Measurements from ENCODE around the gene INAVA.
"Not testable (repeated sequence)": the region's sequence is repeated elsewhere in the genome, so short reads cannot be mapped to it uniquely, and the experiment has no call there.

DNA sequence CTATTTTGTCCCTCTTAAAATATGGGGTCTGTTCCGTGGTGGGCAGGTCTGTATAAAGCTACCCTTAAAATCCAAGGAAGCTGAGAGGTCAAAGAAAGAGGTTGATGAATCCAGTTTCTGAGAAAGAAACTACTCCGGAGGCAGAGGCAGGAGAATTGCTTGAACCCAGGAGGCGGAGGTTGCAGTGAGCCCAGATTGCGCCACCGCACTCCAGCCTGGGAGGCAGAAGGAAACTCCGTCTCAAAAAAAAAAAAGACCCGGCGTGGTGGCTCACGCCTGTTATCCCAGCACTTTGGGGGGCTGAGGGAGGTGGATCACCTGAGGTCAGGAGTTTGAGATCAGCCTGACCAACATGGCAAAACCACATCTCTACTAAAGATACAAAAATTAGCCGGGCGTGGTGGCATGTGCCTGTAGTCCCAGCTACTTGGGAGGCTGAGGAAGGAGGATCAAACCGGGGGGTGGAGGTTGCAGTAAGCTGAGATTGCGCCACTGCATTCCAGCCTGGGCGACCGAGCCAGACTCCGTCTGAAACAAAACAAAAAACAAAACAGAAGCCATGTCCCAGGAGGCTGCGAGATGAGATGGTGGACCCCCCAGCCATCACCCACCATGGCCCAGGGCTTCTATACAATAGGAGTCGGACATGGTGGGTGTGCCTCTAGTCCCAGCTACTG, 40.7 kb downstream of the INAVA start:
- TF ChIP-seq, protein P1, sequence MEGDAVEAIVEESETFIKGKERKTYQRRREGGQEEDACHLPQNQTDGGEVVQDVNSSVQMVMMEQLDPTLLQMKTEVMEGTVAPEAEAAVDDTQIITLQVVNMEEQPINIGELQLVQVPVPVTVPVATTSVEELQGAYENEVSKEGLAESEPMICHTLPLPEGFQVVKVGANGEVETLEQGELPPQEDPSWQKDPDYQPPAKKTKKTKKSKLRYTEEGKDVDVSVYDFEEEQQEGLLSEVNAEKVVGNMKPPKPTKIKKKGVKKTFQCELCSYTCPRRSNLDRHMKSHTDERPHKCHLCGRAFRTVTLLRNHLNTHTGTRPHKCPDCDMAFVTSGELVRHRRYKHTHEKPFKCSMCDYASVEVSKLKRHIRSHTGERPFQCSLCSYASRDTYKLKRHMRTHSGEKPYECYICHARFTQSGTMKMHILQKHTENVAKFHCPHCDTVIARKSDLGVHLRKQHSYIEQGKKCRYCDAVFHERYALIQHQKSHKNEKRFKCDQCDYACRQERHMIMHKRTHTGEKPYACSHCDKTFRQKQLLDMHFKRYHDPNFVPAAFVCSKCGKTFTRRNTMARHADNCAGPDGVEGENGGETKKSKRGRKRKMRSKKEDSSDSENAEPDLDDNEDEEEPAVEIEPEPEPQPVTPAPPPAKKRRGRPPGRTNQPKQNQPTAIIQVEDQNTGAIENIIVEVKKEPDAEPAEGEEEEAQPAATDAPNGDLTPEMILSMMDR (IDR thresholded peaks at IDR 0.05; ENCODE audit: low read length), result not testable (repeated sequence)
- TF ChIP-seq EZH2phosphoT487 (IDR thresholded peaks at IDR 0.05; ENCODE audit: low read length), result not testable (repeated sequence)

Measured in MM.1S (cell line).